Measurements from ENCODE around the gene NTNG1. TPM values are rescaled to one million over a fixed set of nuclear protein-coding genes. Genes with fewer than 3 reads are reported as not detected.

NTNG1 gene
- total and polyA plus RNA-seq, 2 of the 8 experiments (the other 6 are each of a cell fraction or from before 2014, with no cell fraction given), result 1.2 to 4.1 TPM

DNA sequence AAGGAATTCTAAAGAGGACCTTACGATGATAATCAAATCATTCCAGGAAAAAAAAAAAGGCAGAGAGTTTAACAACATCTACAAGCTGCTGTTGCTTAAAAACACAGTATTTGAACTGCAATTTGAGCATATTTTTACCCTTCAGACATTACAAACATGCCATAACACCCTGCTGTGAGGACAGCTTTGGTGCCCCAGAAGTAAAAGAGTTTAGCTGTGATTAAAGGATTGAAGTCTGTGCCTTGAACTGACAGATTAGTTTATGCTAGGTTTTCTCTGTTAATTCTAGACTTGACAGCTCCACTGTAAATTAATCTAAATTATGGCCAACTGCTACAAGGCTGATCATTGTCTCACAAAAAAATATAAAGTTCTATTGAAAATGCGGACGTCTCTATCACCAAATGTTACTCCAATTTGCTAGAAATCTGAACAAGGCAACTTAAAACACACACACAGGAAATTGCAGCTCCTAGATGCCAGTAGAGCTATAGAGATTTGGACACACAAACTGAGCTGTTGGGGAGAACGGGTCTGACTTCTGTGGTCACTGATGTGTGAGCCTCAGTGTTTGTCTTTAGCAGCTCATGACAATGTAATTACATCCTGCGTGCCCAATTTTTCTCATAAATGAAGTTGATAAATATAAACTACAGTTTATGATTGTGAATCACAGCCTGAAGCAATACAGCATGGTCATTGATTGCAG is 217.9 kb downstream of the NTNG1 start (continued):
- TF ChIP-seq BACH1 (IDR thresholded peaks at IDR 0.05; ENCODE audit: low read length) (no peak), CBX8 (IDR thresholded peaks at IDR 0.05; ENCODE audit: borderline replicate concordance, low read depth, low read length) (no peak), CHD1 (IDR thresholded peaks at IDR 0.05; ENCODE audit: low read depth, low read length) (no peak)
